ENCODE measurements around the gene SPAG9.
A peak's percentile ranks its signal among the peaks of the same experiment; 100 is the strongest.
"Not testable (repeated sequence)": the region's sequence is repeated elsewhere in the genome, so short reads cannot be mapped to it uniquely, and the experiment has no call there.

Gene SPAG9

DNA sequence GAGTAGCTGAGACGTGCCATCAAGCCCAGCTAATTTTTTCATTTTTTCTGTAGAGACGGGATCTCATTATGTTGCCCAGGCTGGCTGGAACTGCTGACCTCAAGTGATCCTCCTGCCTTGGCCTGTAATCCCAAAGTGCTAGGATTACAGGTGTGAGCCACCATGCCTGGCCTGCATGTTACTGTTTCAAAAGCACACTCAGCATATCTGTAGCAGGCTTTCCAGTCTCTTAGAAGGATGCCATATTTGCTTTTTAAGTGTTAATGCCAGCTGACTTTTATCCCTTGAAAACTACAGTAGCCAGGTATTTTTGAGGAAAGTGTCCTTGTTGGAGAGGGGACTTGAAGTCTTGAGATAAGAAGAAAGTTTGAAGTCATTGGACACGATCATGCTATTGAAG lies 15.3 kb upstream of the SPAG9 start:
- DNase-seq: no peak

DNA sequence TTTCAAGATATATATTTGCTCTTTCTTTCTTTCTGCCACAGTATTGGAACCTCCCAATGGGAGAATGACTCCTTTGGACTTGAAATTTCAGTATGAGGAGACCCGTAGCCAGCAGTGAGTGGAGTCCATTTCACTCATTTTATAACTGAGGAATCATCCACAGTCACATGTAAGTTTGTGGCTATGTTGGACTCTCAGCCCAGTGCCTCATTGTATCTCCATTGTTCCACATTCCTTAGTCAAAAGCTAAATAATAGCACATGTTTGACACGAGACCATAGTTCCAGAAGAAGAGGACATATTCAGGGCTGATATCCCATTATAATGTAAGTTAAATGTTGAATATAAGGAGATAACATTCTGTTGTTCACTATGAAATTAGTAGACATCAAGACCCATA lies 12.7 kb upstream of the SPAG9 start:
- no peak for DNase-seq

DNA sequence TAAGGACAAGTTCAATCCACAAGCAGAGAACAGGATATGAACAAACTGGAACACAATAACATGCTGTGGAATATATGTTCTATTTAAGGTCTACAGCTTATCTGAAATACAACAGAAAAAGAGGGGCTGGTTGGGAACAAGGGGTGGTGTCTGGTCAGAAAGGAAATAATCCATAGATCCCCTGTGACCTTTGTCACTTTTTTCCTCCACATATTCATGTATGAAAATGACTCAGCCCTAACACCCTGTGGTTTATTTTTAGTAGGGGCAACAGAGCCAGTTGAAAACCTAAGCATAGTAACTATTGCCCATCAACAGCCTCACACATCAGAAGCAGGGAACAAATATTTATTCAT lies 12.3 kb upstream of the SPAG9 start:
- DNase-seq: no peak

DNA sequence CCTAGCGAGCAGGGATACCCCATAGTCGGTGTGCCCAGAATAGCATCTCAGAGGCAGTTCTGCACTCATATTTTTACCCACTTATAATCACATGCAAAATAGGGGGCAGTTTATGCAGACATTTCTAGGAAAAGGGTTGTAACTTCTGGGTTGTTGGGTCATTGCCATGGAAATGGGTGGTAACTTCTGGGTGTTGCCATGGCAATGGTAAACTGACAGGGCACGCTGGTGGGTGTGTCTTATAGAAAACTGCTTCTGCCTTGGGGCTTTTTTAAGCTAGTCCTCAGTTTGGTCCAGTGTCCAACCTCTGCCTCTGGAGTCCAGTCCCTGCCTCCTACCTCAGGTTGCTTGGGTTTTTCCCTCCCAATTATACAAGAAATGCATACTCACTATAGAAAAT lies 7.4 kb upstream of the SPAG9 start:
- DNase-seq: no peak

DNA sequence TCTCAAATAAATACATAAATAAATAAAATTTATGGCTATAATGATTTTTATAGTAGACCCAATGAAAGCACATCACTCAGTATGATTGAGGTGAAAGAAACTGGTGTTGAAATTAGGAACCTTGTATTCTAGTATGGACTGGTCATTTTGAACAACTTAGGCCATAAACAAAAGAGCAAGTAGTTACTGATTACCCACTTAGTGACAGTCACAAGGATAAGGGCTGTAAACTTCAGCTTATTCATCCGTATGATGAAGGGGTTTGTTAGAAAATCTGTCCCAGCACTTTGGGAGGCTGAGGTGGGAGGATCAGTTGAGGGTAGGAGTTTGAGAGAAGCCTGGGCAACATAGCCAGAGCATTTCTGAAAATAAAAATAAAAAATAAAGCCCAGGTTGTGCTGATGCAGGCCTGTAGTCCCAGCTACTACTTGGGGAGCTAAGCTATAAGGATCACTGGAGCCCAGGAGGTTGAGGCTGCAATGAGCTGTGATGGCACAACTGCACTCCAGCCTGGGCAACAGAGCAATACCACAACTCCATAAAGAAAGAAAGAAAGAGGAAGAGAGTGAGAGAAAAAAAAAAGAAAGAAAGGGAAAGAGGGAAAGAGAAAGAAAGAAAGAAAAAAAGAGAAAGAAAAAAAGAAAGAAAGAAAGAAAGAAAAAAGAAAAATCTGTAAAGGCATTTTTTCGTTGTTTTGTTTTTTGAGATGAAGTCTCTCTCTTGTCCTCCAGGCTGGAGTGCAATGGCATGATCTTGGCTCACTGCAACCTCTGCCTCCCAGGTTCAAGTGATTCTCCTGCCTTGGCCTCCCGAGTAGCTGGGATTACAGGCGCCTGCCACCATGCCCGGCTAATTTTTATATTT lies 4.2 kb upstream of the SPAG9 start:
- DNase-seq: no peak

DNA sequence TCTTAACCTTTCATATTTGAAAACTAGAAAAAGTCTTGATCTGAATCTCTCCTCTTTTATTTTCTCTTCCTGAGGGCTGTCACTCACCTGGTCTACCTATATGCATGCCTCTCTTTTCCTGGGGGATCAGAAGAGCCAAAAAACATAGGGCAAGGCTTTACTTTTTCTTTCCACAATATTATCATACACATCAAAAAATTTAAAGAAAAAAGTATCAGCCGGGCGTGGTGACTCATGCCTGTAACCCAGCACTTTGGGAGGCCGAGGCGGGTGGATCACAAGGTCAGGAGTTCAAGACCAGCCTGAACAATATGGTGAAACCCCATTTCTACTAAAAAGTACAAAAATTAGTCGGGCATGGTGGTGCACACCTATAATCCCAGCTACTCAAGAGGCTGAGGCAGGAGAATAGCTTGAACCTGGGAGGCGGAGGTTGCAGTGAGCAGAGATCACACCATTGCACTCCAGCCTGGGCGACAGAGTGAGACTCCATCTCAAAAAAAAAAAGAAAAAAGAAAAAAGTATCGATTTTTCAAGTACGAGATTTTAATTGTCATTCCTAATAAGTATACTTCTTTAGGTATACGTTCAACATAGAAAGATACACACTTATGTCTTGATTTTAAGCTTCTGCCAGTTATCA lies 1.9 kb upstream of the SPAG9 start:
- DNase-seq: not testable (repeated sequence)

DNA sequence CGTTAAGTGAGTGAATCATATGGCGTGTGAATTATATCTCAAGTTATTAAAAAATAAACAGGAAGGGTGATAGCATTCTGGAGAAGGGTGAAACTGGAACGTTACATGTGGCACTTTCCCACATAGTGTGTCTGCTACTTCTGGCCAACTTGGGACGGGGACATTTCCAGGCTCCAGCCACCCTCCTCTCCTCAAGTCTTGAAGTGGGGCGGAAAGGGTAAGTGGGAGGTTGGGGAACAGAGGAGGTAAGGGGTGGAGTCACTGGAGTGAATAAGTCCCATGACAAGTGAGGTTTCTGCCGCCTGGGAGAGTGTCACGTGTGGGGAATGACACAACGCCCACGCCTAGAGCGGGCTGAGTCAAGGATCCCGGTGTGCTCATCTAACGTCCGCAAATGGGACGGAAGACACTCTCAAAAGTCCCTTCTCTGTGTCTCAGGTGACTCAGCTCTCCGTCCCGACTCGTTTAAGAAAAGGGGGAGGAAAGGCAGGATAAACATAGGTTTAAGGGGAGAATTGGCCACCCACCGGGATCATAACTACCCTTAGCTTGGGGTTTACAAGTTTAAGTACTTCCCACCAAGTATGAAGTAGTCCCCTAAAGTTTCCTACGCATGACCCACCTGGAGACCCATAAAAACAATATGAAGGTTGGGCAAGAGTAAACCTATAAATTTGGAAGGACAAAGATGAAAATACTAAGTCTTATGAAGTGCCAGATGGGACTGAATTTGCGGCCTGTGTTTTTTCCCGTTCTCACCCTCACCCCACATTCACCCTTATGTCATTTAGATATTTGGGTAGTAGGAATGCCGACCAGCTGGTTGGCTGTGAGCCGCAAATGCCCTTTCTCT lies 1.2 kb upstream of the SPAG9 start:
- DNase-seq: no peak

DNA sequence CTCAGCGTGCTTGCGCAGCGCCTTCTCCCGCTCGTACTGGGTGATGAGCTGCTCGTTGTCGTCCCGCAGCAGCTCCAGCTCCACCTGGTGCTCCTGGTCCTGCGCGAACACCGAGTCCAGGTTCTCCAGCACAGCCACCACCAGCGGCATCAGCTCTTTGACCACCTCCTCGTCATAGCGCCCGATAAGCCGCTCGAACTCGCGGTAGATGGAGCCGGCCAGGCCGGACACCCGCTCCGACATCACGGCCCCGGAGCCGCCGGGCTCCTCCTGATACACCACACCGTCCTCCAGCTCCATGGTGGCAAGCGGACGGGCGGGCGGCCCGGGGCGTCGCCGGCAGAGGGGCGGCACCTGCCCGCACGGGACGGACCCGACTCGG lies 320 bp downstream of the SPAG9 start:
- DNase-seq: peak; percentile 49

DNA sequence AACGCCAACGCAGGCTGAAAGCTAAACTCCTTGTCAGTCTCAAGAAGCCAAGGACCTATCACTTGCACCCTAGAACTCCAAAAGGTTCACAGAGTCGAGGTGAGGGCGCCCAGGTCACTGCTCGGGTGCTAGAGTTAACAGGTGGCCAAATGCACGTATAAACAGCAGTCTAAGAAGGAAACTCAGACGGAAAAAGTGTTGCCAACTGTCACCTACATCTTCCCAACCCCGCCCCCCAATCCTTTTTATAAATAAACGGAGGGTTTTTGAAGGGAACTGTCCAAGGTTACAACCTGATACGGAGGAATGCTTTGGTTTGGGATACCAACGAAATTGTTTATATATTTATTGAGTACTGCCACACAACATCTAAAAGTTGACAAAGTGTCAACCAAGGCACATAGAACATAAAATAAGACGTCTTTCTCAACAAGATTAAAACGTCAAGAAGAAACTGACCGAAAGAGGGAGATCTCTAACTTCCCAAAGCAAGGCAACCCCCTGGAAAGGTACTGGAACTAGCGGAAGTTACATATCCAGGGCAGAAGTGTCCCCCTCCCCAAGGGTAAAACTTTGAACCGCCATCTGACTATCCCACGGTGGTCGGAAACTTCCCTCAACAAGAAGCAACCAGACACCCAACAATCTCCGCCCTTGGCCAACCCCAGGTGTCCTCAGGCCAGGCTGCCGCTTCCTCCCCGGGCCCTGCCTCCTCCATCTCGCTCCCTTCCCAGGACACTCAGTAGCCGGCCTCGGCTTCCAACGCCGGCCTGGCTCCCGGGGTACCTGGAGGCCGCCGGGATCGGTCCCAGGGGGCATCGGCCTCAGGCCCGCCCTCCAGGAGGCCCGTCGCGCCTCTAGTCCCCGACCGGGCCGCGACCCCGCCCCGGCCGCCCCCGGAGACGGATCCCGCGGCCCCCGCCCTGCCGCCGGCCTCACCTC lies 982 bp downstream of the SPAG9 start:
- no peak for DNase-seq

DNA sequence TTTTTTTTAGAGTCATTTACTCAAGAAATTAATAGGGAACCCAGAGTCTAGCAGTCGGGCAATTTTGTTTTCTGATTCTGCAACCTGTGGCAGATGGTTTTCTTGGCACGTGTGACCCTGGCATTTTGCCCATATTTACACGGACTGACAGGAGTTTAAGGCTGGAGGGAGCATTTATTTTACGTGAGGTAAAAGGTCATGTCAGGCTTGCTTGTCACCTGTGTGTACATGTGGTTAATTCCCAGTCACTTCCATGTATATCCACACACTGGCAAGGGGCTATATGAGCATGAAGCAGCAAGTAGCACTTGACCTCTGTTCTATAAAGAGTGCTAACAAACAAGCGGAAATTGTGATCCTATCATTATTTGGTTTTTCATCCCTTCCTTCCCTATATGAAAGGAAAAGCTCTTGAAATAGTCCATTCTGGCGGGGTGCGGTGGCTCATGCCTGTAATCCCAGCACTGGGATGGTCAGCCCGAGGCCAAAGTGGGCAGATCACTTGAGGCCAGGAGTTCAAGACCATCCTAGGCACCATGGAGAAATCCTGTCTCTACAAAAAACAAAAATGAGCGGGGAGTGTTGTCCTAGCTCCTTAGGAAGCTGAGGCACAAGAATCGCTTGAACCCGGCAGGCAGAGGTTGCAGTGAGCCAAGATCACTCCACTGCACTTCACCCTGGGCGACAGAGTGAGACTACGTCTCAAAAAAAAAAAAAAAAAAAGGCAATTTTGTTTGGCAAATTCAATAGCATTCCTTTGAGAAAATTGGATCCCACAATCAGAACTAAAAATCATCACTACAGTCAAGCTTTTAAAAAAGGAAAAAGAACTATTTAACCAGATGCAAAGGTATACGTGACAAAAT lies 2.1 kb downstream of the SPAG9 start:
- no peak for DNase-seq

DNA sequence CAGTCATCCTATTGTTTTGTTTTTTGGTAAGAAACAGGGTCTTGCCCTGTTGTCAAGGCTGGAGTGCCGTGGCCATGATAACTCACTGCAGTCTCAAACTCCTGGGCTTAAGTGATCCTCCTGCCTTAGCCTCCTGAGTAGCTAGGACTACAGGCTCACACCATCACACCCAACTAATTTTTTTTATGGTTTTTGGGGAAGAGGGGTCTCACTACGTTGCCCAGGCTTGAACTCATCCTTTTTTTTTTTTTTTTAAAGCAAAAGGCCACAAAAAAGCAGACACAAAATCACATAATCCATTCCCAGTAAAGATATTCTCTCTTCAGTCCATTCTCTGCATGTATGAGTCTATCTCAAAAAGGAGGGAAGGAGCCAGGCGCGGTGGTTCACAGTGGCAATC lies 5.5 kb downstream of the SPAG9 start:
- DNase-seq: no peak

DNA sequence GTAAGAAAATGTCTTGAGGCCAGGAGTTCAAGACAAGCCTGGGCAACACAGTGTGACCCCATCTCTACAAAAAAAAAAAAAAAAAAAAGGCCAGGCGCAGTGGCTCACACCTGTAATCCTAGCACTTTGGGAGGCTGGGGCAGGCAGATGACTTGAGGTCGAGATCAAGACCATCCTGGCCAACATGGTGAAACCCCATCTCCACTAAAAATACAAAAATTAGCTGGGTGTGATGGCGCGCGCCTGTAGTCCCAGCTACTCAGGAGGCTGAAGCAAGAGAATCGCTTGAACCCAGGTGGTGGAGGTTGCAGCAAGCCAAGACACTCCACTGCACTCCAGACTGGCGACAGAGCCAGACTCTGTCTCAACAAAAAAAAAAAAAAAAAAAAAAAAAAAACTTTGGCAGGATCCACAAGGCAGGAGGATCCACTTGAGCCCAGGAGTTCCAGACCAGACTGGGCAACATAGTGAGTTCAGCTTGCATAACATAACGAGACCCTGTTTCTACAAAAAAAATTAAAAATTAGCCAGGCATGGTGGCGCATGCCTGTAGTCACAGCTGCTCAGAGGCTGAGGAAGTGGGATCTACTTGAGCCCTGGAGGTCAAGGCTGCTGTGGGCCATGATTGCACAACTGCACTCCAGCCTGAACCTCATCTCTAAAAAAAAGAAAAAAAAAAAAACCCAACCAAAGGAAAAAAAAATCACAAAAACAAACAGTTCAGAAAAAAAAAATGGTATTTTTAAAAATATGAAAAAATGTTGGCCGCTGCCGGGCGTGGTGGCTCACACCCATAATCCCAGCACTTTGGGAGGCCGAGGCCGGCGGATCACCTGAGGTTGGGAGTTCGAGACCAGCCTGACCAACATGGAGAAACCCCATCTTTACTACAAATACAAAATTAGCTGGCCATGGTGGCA lies 8.1 kb downstream of the SPAG9 start:
- DNase-seq: not testable (repeated sequence)

DNA sequence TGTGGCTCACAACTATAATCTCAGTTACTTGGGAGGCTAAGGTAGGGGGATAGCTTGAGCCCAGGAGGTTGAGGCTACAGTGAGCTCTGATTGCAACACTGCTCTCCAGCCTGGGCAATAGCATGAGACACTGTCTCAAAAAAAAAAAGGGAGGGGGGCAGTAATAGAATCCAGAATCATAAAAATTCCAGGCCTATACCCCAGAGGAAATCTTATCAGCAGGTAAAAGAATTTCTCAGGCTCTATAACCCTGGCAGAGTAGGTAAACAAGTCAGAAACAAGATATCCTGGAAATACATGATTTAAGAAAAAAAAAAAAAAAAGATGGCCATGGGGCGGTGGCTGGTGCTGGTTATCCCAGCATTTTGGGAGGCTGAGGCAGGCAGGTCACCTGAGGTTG lies 12.9 kb downstream of the SPAG9 start:
- DNase-seq: no peak

DNA sequence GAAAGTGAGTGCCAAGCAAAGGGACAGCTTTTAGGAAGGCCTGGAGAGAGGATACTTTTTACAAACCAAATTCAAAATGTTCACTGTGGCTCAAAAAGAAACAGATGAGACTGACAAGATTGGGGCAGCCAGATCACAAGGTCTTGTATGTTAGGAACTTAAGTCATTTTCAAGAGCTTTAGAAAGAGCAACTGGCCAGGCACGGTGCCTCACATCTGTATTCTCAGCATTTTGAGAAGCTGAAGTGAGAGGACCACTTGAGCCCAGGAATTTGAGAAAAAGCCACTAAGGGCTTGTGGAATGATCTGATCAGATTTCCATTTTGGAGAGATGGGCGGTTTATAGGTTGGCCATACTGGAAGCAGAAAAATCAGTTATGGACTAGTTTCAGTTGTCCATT lies 17.2 kb downstream of the SPAG9 start:
- DNase-seq: no peak

DNA sequence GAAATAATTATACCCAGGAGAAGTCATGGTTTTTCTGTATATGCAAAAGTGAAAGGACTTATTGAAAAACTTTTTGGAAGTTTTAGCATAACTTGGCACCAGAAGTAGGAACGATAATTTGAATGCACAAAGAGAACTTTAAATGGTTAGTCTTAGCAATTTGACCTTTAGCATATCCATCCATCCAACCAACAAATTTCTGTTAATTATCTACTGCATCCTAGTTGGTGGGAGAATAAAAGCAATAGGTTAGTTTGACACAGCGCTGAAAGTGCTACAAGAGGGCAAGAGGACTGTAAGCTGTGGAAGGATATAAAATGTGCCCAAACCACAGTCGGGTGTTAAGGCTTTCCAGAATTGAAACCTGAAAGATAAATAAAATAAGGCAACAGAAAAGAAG lies 17.6 kb downstream of the SPAG9 start:
- DNase-seq: no peak

DNA sequence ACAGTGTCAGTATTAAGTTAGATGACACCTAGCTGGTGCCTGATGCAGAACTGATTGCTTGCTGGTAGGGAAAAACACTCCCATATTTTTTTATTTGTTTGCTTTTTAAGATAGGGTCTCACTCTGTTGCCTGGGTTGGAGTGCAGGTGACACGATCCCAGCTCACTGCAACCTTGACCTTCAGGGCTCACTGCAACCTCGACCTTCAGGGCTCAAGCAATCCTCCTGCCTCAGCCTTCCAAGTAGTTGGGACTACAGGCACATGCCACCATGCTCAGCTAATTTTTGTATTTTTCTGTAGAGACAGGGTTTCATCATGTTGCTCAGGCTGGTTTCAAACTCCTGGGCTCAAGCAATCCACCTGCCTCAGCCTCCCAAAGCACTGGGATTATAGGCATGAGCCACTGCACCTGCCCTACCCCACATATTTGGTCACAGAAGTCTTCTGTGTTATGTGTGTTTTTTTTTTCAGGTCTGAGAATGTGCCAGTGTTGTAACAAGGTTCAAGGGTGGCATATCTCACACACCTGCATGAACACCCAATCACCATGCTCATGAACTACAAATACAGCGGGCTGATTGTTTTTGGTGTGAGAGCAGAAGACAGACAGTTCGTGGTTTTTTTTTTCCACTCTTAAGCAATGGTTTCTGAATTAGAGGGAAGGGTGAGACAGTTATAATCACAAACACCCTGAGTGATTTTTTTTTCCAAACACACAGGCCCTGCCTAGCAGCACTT lies 22.8 kb downstream of the SPAG9 start:
- no peak for DNase-seq

DNA sequence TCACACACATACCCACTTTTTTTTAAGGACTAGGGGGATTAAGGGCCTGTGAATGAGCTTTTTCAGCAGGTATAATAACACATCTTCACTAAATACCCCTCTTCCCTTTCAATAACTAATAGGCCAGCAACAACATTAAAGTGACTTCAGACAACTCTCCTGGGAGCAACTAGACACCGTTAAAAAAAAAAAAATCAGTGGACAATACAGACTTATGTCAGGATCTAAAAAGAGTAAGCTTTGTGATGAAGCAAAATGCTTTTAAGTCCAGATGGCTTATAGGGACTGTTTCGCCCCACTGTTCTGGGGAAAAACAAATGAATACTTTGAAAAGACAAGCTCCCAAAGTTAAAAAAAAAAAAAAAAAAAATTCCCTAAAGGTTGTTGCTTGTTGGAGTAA lies 29.0 kb downstream of the SPAG9 start:
- no peak for DNase-seq

DNA sequence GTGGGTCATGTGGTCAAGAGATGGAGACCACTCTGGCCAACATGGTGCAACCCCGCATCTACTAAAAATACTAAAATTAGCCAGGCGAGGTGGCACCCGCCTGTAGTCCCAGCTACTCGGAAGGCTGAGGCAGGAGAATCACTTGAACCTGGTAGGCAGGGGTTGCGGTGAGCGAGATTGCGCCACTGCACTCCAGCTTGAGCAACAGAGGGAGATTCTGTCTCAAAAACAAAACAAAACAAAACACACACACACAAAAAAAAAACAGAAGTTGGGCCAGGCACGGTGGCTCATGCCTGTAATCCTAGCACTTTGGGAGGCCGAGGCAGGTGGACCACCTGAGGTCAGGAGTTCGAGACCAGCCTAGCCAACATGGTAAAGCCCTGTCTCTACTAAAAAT lies 31.8 kb downstream of the SPAG9 start:
- DNase-seq: not testable (repeated sequence)

DNA sequence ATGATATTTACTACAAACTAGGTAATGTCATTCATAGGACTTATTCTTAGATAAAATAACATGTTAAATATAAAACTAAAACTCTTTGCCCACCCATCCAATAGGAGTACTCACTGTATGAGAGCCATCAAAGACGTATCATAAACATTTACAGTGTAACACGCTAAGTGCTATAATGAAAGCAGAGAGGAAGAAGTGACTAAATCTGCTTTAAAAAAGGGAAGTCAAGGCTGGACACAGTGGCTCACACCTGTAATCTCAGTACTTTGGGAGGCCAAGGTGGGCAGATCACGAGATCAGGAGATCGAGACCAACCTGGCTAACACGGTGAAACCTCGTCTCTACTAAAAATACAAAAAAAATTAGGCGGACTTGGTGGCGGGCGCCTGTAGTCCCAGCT lies 32.4 kb downstream of the SPAG9 start:
- DNase-seq: no peak
